Measurements from ENCODE around the gene COL23A1.
A peak's percentile ranks its signal among the peaks of the same experiment; 100 is the strongest.

Gene COL23A1

DNA sequence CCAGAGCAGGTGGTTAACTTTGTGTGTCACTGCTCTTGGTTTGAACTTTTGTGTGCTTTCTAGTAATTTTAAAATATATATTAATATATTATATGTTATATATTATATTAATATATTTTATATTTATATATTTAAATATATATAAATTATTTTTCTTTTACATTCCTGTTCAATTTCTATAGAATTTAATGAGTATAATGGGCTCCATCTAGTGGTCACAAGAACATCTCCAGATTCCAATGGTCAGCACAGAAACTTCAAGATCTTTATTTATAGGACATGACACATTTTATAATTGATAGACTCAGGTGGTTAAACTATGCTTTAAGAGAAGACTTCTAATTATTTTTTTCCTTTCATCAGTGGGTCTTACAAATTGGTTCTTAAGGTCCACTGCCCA is 39.1 kb downstream of the COL23A1 start:
- no peaks in the 10 kb centered on the region for H3K9me3 ChIP-seq (ENCODE audit: insufficient read depth, low read length)
- no peak overlapping the region for H3K27ac ChIP-seq (ENCODE audit: low read length)
- H3K4me2 ChIP-seq (ENCODE audit: low read length): no peak overlapping the region
- H3K9ac ChIP-seq (ENCODE audit: low read length): no peak overlapping the region
- H3K79me2 ChIP-seq (ENCODE audit: low read length): no peaks in the 10 kb centered on the region
- no peak overlapping the region for H3K4me3 ChIP-seq (ENCODE audit: low read length)
- H4K20me1 ChIP-seq (ENCODE audit: insufficient read depth, low read length): no peaks in the 10 kb centered on the region
- no peaks in the 10 kb centered on the region for H3K4me1 ChIP-seq (ENCODE audit: low read length)
- H3K36me3 ChIP-seq (replicated peaks; ENCODE audit: low read depth, low read length): no peaks in the 10 kb centered on the region
- TF ChIP-seq EZH2phosphoT487 (IDR thresholded peaks at IDR 0.05; ENCODE audit: low read depth): no peak
- peak; percentile 45 for TF ChIP-seq CTCF (IDR thresholded peaks at IDR 0.05; ENCODE audit: low read depth, low read length)
- no peaks in the 10 kb centered on the region for H3K27me3 ChIP-seq (ENCODE audit: low read depth, low read length)
- no peak overlapping the region for H2AFZ ChIP-seq (ENCODE audit: low read depth, low read length)

DNA sequence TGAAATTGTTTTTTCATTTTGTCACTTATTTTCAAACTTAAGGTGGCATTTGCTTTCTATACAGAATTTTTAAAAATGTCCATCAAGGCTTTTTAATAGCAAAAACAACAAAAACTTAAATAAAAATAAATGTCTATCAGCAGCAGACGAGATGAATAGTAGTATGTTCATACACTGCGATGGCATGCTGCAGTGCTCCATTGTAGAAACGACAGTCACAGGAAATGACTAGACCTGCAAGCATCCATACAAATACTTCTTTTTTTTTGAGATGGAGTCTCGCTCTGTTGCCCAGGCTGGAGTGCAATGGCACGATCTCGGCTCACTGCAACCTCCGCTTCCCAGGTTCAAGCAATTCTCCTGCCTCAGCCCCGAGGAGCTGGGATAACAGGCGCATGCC is 41.4 kb downstream of the COL23A1 start:
- no peak overlapping the region for H3K27ac ChIP-seq (ENCODE audit: low read length)
- no peaks in the 10 kb centered on the region for H3K27me3 ChIP-seq (ENCODE audit: low read depth, low read length)
- H3K79me2 ChIP-seq (ENCODE audit: low read length): no peaks in the 10 kb centered on the region
- no peak overlapping the region for H2AFZ ChIP-seq (ENCODE audit: low read depth, low read length)
- TF ChIP-seq CTCF (IDR thresholded peaks at IDR 0.05; ENCODE audit: low read depth, low read length) (no peak), EZH2phosphoT487 (IDR thresholded peaks at IDR 0.05; ENCODE audit: low read depth) (no peak)
- no peaks in the 10 kb centered on the region for H4K20me1 ChIP-seq (ENCODE audit: insufficient read depth, low read length)
- H3K36me3 ChIP-seq (replicated peaks; ENCODE audit: low read depth, low read length): no peaks in the 10 kb centered on the region
- H3K4me3 ChIP-seq (ENCODE audit: low read length): no peak overlapping the region
- H3K9ac ChIP-seq (ENCODE audit: low read length): no peak overlapping the region
- H3K4me2 ChIP-seq (ENCODE audit: low read length): no peak overlapping the region
- H3K4me1 ChIP-seq (ENCODE audit: low read length): no peaks in the 10 kb centered on the region
- no peaks in the 10 kb centered on the region for H3K9me3 ChIP-seq (ENCODE audit: insufficient read depth, low read length)

GRCh38 chr5:178547753-178548415 is 42.3 kb downstream of the COL23A1 start:
- Histone ChIP-seq H3K9me3 (ENCODE audit: insufficient read depth, low read length) (no peaks in the 10 kb centered on the region), H2AFZ (ENCODE audit: low read depth, low read length) (no peak overlapping the region), H3K4me2 (ENCODE audit: low read length) (no peak overlapping the region), H3K4me1 (ENCODE audit: low read length) (no peaks in the 10 kb centered on the region), H4K20me1 (ENCODE audit: insufficient read depth, low read length) (no peaks in the 10 kb centered on the region), H3K27ac (ENCODE audit: low read length) (no peak overlapping the region), H3K9ac (ENCODE audit: low read length) (no peak overlapping the region), H3K27me3 (ENCODE audit: low read depth, low read length) (no peaks in the 10 kb centered on the region), H3K79me2 (ENCODE audit: low read length) (no peaks in the 10 kb centered on the region), H3K36me3 (replicated peaks; ENCODE audit: low read depth, low read length) (no peaks in the 10 kb centered on the region), H3K4me3 (ENCODE audit: low read length) (no peak overlapping the region)
- no peak for TF ChIP-seq CTCF (IDR thresholded peaks at IDR 0.05; ENCODE audit: low read depth, low read length)
- no peak for TF ChIP-seq EZH2phosphoT487 (IDR thresholded peaks at IDR 0.05; ENCODE audit: low read depth)

GRCh38 chr5:178547052-178547666 is 43.0 kb downstream of the COL23A1 start:
- no peaks in the 10 kb centered on the region for H3K79me2 ChIP-seq (ENCODE audit: low read length)
- no peak for TF ChIP-seq EZH2phosphoT487 (IDR thresholded peaks at IDR 0.05; ENCODE audit: low read depth)
- TF ChIP-seq CTCF (IDR thresholded peaks at IDR 0.05; ENCODE audit: low read depth, low read length): no peak
- H3K4me2 ChIP-seq (ENCODE audit: low read length): no peak overlapping the region
- H3K36me3 ChIP-seq (replicated peaks; ENCODE audit: low read depth, low read length): no peaks in the 10 kb centered on the region
- H3K27ac ChIP-seq (ENCODE audit: low read length): no peak overlapping the region
- no peaks in the 10 kb centered on the region for H3K9me3 ChIP-seq (ENCODE audit: insufficient read depth, low read length)
- H4K20me1 ChIP-seq (ENCODE audit: insufficient read depth, low read length): no peaks in the 10 kb centered on the region
- no peak overlapping the region for H3K4me3 ChIP-seq (ENCODE audit: low read length)
- no peak overlapping the region for H2AFZ ChIP-seq (ENCODE audit: low read depth, low read length)
- no peak overlapping the region for H3K9ac ChIP-seq (ENCODE audit: low read length)
- H3K4me1 ChIP-seq (ENCODE audit: low read length): no peaks in the 10 kb centered on the region
- no peaks in the 10 kb centered on the region for H3K27me3 ChIP-seq (ENCODE audit: low read depth, low read length)

All from OCI-LY3 (cell line).